Heart right ventricle (tissue), 16 donors: ENCODE results near the gene FNDC10. TPM values are rescaled to one million over a fixed set of nuclear protein-coding genes. Genes with fewer than 3 reads are reported as not detected.

ENCODE experiments used
- ATAC-seq, 8 donors: fragments of 200-7000 bp; cut with Tn5 transposase; one replicate each; pipeline ENCODE4 v1.9.1; 2020; ENCODE audit warnings: mild to moderate bottlenecking in 8 of 8, moderate library complexity in 8 of 8, moderate number of reproducible peaks in 1 of 8
- DNase-seq, 2 donors: peaks; one replicate each; pipeline ENCODE4 v3.0.0-alpha.2; 2020
- H3K27ac ChIP-seq, 10 donors: fragments of 200-600 bp; sonication (generic) in 2 of 10; one replicate each; pipeline versions ENCODE4 v1.5.0 to v1.8.0; 2020 to 2022; ENCODE audit warnings: mild to moderate bottlenecking in 3 of 10
- H3K27me3 ChIP-seq, 7 donors: fragments of 200-600 bp; one replicate each; pipeline ENCODE4 v1.8.0; 2021 to 2022; ENCODE audit warnings: mild to moderate bottlenecking in 2 of 7
- H3K36me3 ChIP-seq, 9 donors: fragments of 200-600 bp; sonication (generic) in 1 of 9; one replicate each; pipeline versions ENCODE4 v1.5.0 to v1.8.0; 2020 to 2022; ENCODE audit warnings: mild to moderate bottlenecking in 2 of 9
- H3K4me1 ChIP-seq, 9 donors: fragments of 200-600 bp; sonication (generic) in 1 of 9; one replicate each; pipeline versions ENCODE4 v1.5.0 to v1.8.0; 2020 to 2022; ENCODE audit warnings: mild to moderate bottlenecking in 4 of 9
- H3K4me3 ChIP-seq, 10 donors: fragments of 200-600 bp; sonication (generic) in 2 of 10; one replicate each; pipeline versions ENCODE4 v1.5.0 to v1.8.0; 2020 to 2022; ENCODE audit warnings: mild to moderate bottlenecking in 7 of 10, moderate library complexity in 2 of 10
- H3K9me3 ChIP-seq, 11 donors: fragments of 200-600 bp in 10 of 11; sonication (generic) in 2 of 11; one replicate each; pipeline versions ENCODE4 v1.5.0 to v1.8.0; 2013 to 2022; ENCODE audit warnings: mild to moderate bottlenecking in 2 of 11, control low read depth in 1 of 11, moderate library complexity in 1 of 11
- CTCF ChIP-seq, 9 donors: fragments of 200-600 bp; sonication (generic) in 2 of 9; IDR thresholded peaks; one replicate each; pipeline versions ENCODE4 v1.5.0 to v1.8.0; 2021 to 2022; ENCODE audit warnings: antibody characterized with exemption in 9 of 9, mild to moderate bottlenecking in 5 of 9, moderate library complexity in 1 of 9
- WGBS, 2 donors: extraction: QIAGEN DNeasy Blood & Tissue Kit; methylation state at CpG; one replicate each; pipeline ENCODE4 v1.1.7; 2013; ENCODE audit warnings: inconsistent platforms in 1 of 2; 5-methylcytosine and 5-hydroxymethylcytosine counted together
- intact Hi-C, 10 donors: fragments of 100-400 bp; cut with DNase I; formaldehyde crosslinking; loops; one replicate each; pipeline versions ENCODE4 v1.11.1 to v1.14.2; 2022
- polyA plus RNA-seq, 2 donors: library from polyadenylated mRNA; stranded (reverse); fragments of 200-250 nt; gene quantifications; one replicate each; pipeline ENCODE4 v1.2.3, GENCODE V29; 2013
- total RNA-seq, 10 donors: library from RNA; stranded (reverse); fragmentation: NEBNext Ultra II Directional in 3 of 10; extraction: Animal tissue kit (Norgen Biotek cat#: 25700) in 3 of 10; gene quantifications; one replicate each; pipeline versions ENCODE4 v1.2.1 to v1.2.4, GENCODE V29; 2021 to 2023
- donor health status: Arrhythmogenic right ventricular cardiomyopathy.
- donor health status: ischemic (EF 13 %, LVEDD 7.1; RV severe dilation, severe dysfunction).
- donor health status: healthy with polysubstance abuse.
- donor health status: DM: no; HTN: yes; CAD: no.
- donor health status: DM: no; HTN: no; CAD: no.
- donor health status: ischemic (EF 25% LVEDD 6.9; RV normal size, moderate dysfunction).
- donor health status: ischemic (EF 25% LVEDD 5.7; RV mildly dilated, moderate dysfunction).
- donor health status: healthy.
- donor health status: DM: yes; HTN: yes; CAD: no.
- donor health status: Ischemic cardiomyopathy.
- donor health status: ischemic (EF 35%, LVEDD 5.7; RV mildly dilated, moderate dysfunction).
- donor health status: nonischemic (EF 11% LVEDD 7.7; RV severe dilation, severe dysfunction).
- donor health status: DM: yes; HTN: yes; CAD: no.
- donor health status: PGD.
- donor health status: ischemic (EF 29% LVEDD 5.4; RV normal size, mild dysfunction).
- donor health status: nonischemic (EF 23%, LVEDD 6.1; RV moderate dilation, normal function).

FNDC10 gene
- total and polyA plus RNA-seq, 12 donors = 0.66 to 5.9 (median 2.3) TPM

DNA sequence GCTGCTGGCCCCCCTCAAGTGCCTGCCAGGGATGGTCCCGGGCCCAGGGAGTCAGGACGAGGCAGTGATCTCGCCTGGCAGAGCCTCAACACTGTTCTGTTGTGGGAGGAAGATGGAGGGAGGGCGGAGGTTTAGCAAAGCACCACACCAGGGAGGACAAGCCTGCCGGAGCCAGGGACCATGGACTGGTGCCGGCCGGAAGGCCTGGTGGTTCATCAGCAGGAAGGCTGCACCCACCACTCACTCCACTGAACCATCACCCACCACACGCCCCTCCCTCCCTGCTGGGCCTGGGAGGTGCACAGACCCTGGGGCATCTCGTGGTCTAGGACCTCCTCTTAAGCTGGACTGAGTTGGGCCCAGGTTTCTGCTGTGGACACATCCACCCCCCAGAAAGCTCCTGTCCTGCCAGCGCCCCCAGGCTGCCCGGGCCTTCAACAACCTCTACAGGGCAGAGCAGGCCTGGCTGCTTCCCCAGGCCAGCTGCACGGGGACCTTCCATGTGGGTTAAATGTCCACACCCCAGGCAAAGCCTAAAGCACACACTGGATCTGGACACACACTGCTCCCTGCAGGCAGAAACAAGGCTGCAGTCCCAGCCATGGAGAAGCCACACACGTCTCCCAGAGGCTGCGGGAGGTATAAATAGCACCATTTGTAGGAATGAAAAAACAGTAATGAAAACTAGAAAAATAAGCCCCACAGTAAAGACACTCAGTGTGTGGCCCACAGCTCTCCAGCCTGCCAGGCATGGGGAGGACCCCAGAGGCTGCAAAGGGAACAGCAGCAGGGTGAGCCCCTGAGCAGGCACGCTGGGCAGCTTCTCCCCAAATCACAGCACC lies 49.1 kb downstream of the FNDC10 start:
- 60 to 65% methylated on average over 15 of the region's 15 CpGs for WGBS, 2 donors
- intact Hi-C loops = no loop called here
- peak in 7 of 9 donors; percentile 33 to 58 (median 46) for TF ChIP-seq CTCF (IDR thresholded peaks at IDR 0.05)
- ATAC-seq (peak; percentile 14 to 62 (median 45)), DNase-seq (no peak)
- Histone ChIP-seq H3K27ac (peak overlapping the region in 4 of 10 donors; percentile 29 to 65 (median 46)), H3K27me3 (no peaks in the 10 kb centered on the region), H3K4me1 (peaks cover 0 to 31% (median 14%) of the 10 kb centered on the region in 9 donors), H3K4me3 (no peak overlapping the region), H3K9me3 (no peaks in the 10 kb centered on the region), H3K36me3 (peaks cover 0 to 29% (median 0%) of the 10 kb centered on the region in 9 donors)

- H3K9me3 ChIP-seq = no peaks in the 10 kb centered on the region
- peaks cover 0 to 27% (median 14%) of the 10 kb centered on the region in 9 donors for H3K4me1 ChIP-seq
- TF ChIP-seq CTCF (IDR thresholded peaks at IDR 0.05) = no peak
- no peak overlapping the region for H3K4me3 ChIP-seq
- ATAC-seq (no peak), DNase-seq (no peak)
- WGBS, 2 donors = 83 to 85% methylated on average over 7 of the region's 7 CpGs
- intact Hi-C loops = no loop called here
- peak overlapping the region in 4 of 10 donors; percentile 29 to 65 (median 46) for H3K27ac ChIP-seq
- peaks cover 0 to 25% (median 0%) of the 10 kb centered on the region in 9 donors for H3K36me3 ChIP-seq
- H3K27me3 ChIP-seq = no peaks in the 10 kb centered on the region
Observed at GRCh38 chr1:1550087-1550486, 49.8 kb downstream of the FNDC10 start.

- Histone ChIP-seq H3K4me3 (no peak overlapping the region), H3K4me1 (peaks cover 5 to 30% (median 18%) of the 10 kb centered on the region in 9 donors), H3K27ac (no peak overlapping the region), H3K27me3 (no peaks in the 10 kb centered on the region), H3K9me3 (no peaks in the 10 kb centered on the region), H3K36me3 (peaks cover 0 to 34% (median 0%) of the 10 kb centered on the region in 9 donors)
- DNase-seq (no peak), ATAC-seq (peak in 1 of 8 donors; percentile 4)
- 72 to 77% methylated on average over 14 of the region's 14 CpGs for WGBS, 2 donors
- intact Hi-C loops = no loop called here
- no peak for TF ChIP-seq CTCF (IDR thresholded peaks at IDR 0.05)
Observed at GRCh38 chr1:1548591-1548990, 51.3 kb downstream of the FNDC10 start.

Other genes with a start within 250 kb of the FNDC10 start
- gene MXRA8, start 241.6 kb downstream of the FNDC10 start, total RNA-seq = 10 to 100 TPM in 9 of 10 donors, 1 to 10 TPM in 1; 7.2 to 23.3 (median 14.6) TPM
- gene MXRA8, start 241.6 kb downstream of the FNDC10 start, polyA plus RNA-seq = 10 to 100 TPM; 28.7 to 35.6 TPM
- 100 to 1,000 TPM; 176 to 251 (median 193) TPM for gene AURKAIP1, start 224.9 kb downstream of the FNDC10 start, total RNA-seq
- gene AURKAIP1, start 224.9 kb downstream of the FNDC10 start, polyA plus RNA-seq = 100 to 1,000 TPM; 376 to 528 TPM
- gene CCNL2, start 200.8 kb downstream of the FNDC10 start, total RNA-seq = 10 to 100 TPM; 38.5 to 77.5 (median 47.7) TPM
- 100 to 1,000 TPM in 1 of 2 donors, 10 to 100 TPM in 1; 57.3 to 243 TPM for gene CCNL2, start 200.8 kb downstream of the FNDC10 start, polyA plus RNA-seq
- gene MRPL20, start 192.8 kb downstream of the FNDC10 start, total RNA-seq = 100 to 1,000 TPM; 116 to 162 (median 132) TPM
- gene MRPL20, start 192.8 kb downstream of the FNDC10 start, polyA plus RNA-seq = 100 to 1,000 TPM; 124 to 224 TPM
- gene ANKRD65, start 178.9 kb downstream of the FNDC10 start, total RNA-seq = 1 to 10 TPM in 7 of 10 donors, under 1 TPM in 3; 0.37 to 2.5 (median 1.8) TPM
- 1 to 10 TPM; 1.2 to 3.1 TPM for gene ANKRD65, start 178.9 kb downstream of the FNDC10 start, polyA plus RNA-seq
- gene VWA1, start 164.4 kb downstream of the FNDC10 start, total RNA-seq = 10 to 100 TPM; 10.8 to 52.8 (median 14.1) TPM
- gene VWA1, start 164.4 kb downstream of the FNDC10 start, polyA plus RNA-seq = 10 to 100 TPM; 13.9 to 27.5 TPM
- gene ATAD3C, start 150.4 kb downstream of the FNDC10 start, total RNA-seq = 1 to 10 TPM in 5 of 10 donors, under 1 TPM in 5; 0.11 to 2.2 (median 1.2) TPM
- under 1 TPM; 0.49 to 0.66 TPM for gene ATAD3C, start 150.4 kb downstream of the FNDC10 start, polyA plus RNA-seq
- 1 to 10 TPM; 5.3 to 9.9 (median 6.6) TPM for gene ATAD3B, start 128.4 kb downstream of the FNDC10 start, total RNA-seq
- 10 to 100 TPM; 12.5 to 33.3 TPM for gene ATAD3B, start 128.4 kb downstream of the FNDC10 start, polyA plus RNA-seq
- 10 to 100 TPM; 13.2 to 27.9 (median 15.6) TPM for gene ATAD3A, start 88.0 kb downstream of the FNDC10 start, total RNA-seq
- 10 to 100 TPM; 24.7 to 39.4 TPM for gene ATAD3A, start 88.0 kb downstream of the FNDC10 start, polyA plus RNA-seq
- 1 to 10 TPM; 3.2 to 6.2 (median 3.7) TPM for gene TMEM240, start 59.5 kb downstream of the FNDC10 start, total RNA-seq
- 10 to 100 TPM in 1 of 2 donors, 1 to 10 TPM in 1; 3.5 to 12.1 TPM for gene TMEM240, start 59.5 kb downstream of the FNDC10 start, polyA plus RNA-seq
- 100 to 1,000 TPM in 4 of 10 donors, 10 to 100 TPM in 6; 73.8 to 138 (median 77.9) TPM for gene SSU72, start 25.3 kb downstream of the FNDC10 start, total RNA-seq
- 100 to 1,000 TPM in 1 of 2 donors, 10 to 100 TPM in 1; 96.3 to 122 TPM for gene SSU72, start 25.3 kb downstream of the FNDC10 start, polyA plus RNA-seq
- 100 to 1,000 TPM in 1 of 10 donors, 10 to 100 TPM in 9; 53.6 to 110 (median 74.7) TPM for gene MIB2, start 15.4 kb upstream of the FNDC10 start, total RNA-seq
- gene MIB2, start 15.4 kb upstream of the FNDC10 start, polyA plus RNA-seq = 100 to 1,000 TPM in 1 of 2 donors, 10 to 100 TPM in 1; 56.0 to 248 TPM
- 10 to 100 TPM; 21.5 to 87.0 (median 63.1) TPM for gene MMP23B, start 32.0 kb upstream of the FNDC10 start, total RNA-seq
- 100 to 1,000 TPM in 1 of 2 donors, 10 to 100 TPM in 1; 14.2 to 113 TPM for gene MMP23B, start 32.0 kb upstream of the FNDC10 start, polyA plus RNA-seq
- gene CDK11B, start 58.9 kb upstream of the FNDC10 start, total RNA-seq = 10 to 100 TPM; 20.9 to 30.4 (median 23.8) TPM
- gene CDK11B, start 58.9 kb upstream of the FNDC10 start, polyA plus RNA-seq = 10 to 100 TPM; 31.4 to 34.1 TPM
- 10 to 100 TPM; 12.3 to 30.7 (median 17.0) TPM for gene SLC35E2B, start 92.7 kb upstream of the FNDC10 start, total RNA-seq
- 10 to 100 TPM in 1 of 2 donors, 1 to 10 TPM in 1; 8.4 to 21.1 TPM for gene SLC35E2B, start 92.7 kb upstream of the FNDC10 start, polyA plus RNA-seq
- 10 to 100 TPM; 11.6 to 26.3 (median 15.3) TPM for gene CDK11A, start 124.2 kb upstream of the FNDC10 start, total RNA-seq
- 10 to 100 TPM; 13.0 to 88.3 TPM for gene CDK11A, start 124.2 kb upstream of the FNDC10 start, polyA plus RNA-seq
- gene NADK, start 178.3 kb upstream of the FNDC10 start, total RNA-seq = 10 to 100 TPM; 15.2 to 40.2 (median 21.9) TPM
- 10 to 100 TPM; 26.2 to 37.5 TPM for gene NADK, start 178.3 kb upstream of the FNDC10 start, polyA plus RNA-seq